Measurements from ENCODE around the gene PITPNM2. TPM values are rescaled to one million over a fixed set of nuclear protein-coding genes. Genes with fewer than 3 reads are reported as not detected.

PITPNM2 gene
- total and polyA plus RNA-seq, 2 experiments from 2014 or later: 0.82 to 3.0 TPM

DNA sequence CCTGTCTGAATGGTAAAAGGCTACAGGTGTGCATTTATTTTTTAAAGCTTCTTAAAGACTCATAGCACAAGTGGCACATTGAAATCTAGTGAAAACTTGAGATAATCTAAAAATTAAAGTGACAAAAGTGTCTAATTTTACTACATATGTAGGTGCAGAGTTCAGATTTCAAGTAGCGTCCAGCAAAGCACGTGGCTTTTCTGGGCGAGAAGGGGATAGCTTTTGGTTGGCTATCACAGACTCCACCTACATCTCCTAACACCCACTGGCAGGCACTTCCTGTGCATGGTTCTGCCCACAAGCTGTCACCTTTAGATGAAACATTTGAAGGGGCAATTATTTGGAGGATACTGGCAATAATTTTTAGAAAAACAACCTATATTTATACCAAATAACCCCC, 1.9 kb upstream of the PITPNM2 start (continued):
- TF ChIP-seq, protein P1, sequence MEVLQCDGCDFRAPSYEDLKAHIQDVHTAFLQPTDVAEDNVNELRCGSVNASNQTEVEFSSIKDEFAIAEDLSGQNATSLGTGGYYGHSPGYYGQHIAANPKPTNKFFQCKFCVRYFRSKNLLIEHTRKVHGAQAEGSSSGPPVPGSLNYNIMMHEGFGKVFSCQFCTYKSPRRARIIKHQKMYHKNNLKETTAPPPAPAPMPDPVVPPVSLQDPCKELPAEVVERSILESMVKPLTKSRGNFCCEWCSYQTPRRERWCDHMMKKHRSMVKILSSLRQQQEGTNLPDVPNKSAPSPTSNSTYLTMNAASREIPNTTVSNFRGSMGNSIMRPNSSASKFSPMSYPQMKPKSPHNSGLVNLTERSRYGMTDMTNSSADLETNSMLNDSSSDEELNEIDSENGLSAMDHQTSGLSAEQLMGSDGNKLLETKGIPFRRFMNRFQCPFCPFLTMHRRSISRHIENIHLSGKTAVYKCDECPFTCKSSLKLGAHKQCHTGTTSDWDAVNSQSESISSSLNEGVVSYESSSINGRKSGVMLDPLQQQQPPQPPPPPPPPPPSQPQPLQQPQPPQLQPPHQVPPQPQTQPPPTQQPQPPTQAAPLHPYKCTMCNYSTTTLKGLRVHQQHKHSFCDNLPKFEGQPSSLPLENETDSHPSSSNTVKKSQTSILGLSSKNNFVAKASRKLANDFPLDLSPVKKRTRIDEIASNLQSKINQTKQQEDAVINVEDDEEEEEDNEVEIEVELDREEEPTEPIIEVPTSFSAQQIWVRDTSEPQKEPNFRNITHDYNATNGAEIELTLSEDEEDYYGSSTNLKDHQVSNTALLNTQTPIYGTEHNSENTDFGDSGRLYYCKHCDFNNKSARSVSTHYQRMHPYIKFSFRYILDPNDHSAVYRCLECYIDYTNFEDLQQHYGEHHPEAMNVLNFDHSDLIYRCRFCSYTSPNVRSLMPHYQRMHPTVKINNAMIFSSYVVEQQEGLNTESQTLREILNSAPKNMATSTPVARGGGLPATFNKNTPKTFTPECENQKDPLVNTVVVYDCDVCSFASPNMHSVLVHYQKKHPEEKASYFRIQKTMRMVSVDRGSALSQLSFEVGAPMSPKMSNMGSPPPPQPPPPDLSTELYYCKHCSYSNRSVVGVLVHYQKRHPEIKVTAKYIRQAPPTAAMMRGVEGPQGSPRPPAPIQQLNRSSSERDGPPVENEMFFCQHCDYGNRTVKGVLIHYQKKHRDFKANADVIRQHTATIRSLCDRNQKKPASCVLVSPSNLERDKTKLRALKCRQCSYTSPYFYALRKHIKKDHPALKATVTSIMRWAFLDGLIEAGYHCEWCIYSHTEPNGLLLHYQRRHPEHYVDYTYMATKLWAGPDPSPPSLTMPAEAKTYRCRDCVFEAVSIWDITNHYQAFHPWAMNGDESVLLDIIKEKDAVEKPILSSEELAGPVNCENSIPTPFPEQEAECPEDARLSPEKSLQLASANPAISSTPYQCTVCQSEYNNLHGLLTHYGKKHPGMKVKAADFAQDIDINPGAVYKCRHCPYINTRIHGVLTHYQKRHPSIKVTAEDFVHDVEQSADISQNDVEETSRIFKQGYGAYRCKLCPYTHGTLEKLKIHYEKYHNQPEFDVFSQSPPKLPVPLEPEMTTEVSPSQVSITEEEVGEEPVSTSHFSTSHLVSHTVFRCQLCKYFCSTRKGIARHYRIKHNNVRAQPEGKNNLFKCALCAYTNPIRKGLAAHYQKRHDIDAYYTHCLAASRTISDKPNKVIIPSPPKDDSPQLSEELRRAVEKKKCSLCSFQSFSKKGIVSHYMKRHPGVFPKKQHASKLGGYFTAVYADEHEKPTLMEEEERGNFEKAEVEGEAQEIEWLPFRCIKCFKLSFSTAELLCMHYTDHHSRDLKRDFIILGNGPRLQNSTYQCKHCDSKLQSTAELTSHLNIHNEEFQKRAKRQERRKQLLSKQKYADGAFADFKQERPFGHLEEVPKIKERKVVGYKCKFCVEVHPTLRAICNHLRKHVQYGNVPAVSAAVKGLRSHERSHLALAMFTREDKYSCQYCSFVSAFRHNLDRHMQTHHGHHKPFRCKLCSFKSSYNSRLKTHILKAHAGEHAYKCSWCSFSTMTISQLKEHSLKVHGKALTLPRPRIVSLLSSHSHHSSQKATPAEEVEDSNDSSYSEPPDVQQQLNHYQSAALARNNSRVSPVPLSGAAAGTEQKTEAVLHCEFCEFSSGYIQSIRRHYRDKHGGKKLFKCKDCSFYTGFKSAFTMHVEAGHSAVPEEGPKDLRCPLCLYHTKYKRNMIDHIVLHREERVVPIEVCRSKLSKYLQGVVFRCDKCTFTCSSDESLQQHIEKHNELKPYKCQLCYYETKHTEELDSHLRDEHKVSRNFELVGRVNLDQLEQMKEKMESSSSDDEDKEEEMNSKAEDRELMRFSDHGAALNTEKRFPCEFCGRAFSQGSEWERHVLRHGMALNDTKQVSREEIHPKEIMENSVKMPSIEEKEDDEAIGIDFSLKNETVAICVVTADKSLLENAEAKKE (CRISPR knock-in tag; IDR thresholded peaks at IDR 0.05): no peak
- TF ChIP-seq POLR2AphosphoS5 (IDR thresholded peaks at IDR 0.05; ENCODE audit: low read depth) (no peak), EZH2 (IDR thresholded peaks at IDR 0.05; ENCODE audit: low read depth, unreplicated experiment) (no peak), ZNF331 (CRISPR knock-in tag; IDR thresholded peaks at IDR 0.05; ENCODE audit: low read depth) (no peak), NANOG (IDR thresholded peaks at IDR 0.05; ENCODE audit: borderline replicate concordance) (no peak), STAT1 (IDR thresholded peaks at IDR 0.05; ENCODE audit: unreplicated experiment) (no peak), EZH2phosphoT487 (IDR thresholded peaks at IDR 0.05; ENCODE audit: unreplicated experiment) (no peak), JUNB (IDR thresholded peaks at IDR 0.05; ENCODE audit: unreplicated experiment) (no peak), ZNF114 (CRISPR knock-in tag; IDR thresholded peaks at IDR 0.05) (no peak), CREB1 (CRISPR knock-in tag; IDR thresholded peaks at IDR 0.05; ENCODE audit: low read depth) (no peak)
- TF ChIP-seq, protein P2, sequence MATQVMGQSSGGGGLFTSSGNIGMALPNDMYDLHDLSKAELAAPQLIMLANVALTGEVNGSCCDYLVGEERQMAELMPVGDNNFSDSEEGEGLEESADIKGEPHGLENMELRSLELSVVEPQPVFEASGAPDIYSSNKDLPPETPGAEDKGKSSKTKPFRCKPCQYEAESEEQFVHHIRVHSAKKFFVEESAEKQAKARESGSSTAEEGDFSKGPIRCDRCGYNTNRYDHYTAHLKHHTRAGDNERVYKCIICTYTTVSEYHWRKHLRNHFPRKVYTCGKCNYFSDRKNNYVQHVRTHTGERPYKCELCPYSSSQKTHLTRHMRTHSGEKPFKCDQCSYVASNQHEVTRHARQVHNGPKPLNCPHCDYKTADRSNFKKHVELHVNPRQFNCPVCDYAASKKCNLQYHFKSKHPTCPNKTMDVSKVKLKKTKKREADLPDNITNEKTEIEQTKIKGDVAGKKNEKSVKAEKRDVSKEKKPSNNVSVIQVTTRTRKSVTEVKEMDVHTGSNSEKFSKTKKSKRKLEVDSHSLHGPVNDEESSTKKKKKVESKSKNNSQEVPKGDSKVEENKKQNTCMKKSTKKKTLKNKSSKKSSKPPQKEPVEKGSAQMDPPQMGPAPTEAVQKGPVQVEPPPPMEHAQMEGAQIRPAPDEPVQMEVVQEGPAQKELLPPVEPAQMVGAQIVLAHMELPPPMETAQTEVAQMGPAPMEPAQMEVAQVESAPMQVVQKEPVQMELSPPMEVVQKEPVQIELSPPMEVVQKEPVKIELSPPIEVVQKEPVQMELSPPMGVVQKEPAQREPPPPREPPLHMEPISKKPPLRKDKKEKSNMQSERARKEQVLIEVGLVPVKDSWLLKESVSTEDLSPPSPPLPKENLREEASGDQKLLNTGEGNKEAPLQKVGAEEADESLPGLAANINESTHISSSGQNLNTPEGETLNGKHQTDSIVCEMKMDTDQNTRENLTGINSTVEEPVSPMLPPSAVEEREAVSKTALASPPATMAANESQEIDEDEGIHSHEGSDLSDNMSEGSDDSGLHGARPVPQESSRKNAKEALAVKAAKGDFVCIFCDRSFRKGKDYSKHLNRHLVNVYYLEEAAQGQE (IDR thresholded peaks at IDR 0.05; ENCODE audit: unreplicated experiment): no peak
- TF ChIP-seq, protein P3, sequence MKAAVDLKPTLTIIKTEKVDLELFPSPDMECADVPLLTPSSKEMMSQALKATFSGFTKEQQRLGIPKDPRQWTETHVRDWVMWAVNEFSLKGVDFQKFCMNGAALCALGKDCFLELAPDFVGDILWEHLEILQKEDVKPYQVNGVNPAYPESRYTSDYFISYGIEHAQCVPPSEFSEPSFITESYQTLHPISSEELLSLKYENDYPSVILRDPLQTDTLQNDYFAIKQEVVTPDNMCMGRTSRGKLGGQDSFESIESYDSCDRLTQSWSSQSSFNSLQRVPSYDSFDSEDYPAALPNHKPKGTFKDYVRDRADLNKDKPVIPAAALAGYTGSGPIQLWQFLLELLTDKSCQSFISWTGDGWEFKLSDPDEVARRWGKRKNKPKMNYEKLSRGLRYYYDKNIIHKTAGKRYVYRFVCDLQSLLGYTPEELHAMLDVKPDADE (IDR thresholded peaks at IDR 0.05): no peak

All from GM23338 (cell line).